Measurements from ENCODE around the gene PACC1.
A peak's percentile ranks its signal among the peaks of the same experiment; 100 is the strongest.
"Not testable (repeated sequence)": the region's sequence is repeated elsewhere in the genome, so short reads cannot be mapped to it uniquely, and the experiment has no call there.

Gene PACC1

GRCh38 chr1:212326541-212326940 is 88.1 kb downstream of the PACC1 start:
- no peak for DNase-seq

GRCh38 chr1:212323066-212323465 is 91.6 kb downstream of the PACC1 start:
- DNase-seq: no peak

- not testable (repeated sequence) for DNase-seq
Observed at GRCh38 chr1:212321031-212321430, 93.7 kb downstream of the PACC1 start.

GRCh38 chr1:212317916-212318315 is 96.8 kb downstream of the PACC1 start:
- DNase-seq: no peak

- DNase-seq: peak; percentile 28
Observed at GRCh38 chr1:212315907-212316306, 98.8 kb downstream of the PACC1 start.

DNA sequence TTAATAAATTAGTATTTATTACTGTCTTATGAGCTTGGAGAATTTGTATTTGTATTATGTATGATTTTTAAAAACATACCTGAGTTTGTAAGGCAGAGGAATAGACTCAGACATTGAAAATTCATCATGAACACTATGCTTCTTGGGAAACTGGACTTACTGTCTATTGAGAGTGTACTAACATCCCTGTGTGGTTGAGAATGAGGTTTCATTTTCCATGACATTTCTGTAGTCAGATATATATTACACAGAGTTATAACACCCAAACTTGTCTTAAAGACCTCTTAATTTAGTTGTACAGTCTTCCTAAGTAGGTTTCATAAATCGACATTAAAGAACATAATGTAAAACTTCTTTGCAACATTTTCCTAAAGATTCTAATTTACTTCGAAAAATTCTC is 99.5 kb downstream of the PACC1 start:
- DNase-seq: no peak
